Neural progenitor cell (in vitro differentiated cells): Measurements from ENCODE around the gene FARP2.

Experiments
- EZH2 ChIP-seq: fragments of 200-600 bp; sonication (generic); IDR thresholded peaks from 2 replicates; pipeline ENCODE4 v1.6.1; 2017; ENCODE audit warnings: antibody characterized with exemption, mild to moderate bottlenecking, moderate library complexity
- EZH2phosphoT487 ChIP-seq: fragments of 200-600 bp; sonication (generic); IDR thresholded peaks from 2 replicates; pipeline ENCODE4 v1.6.1; 2017; ENCODE audit warnings: antibody characterized with exemption
- TF ChIP-seq, protein P1 (sequence below): fragments of 200-600 bp; sonication (generic); IDR thresholded peaks from 2 replicates; pipeline ENCODE4 v1.5.1; 2017; ENCODE audit warnings: antibody characterized with exemption, mild to moderate bottlenecking

DNA sequence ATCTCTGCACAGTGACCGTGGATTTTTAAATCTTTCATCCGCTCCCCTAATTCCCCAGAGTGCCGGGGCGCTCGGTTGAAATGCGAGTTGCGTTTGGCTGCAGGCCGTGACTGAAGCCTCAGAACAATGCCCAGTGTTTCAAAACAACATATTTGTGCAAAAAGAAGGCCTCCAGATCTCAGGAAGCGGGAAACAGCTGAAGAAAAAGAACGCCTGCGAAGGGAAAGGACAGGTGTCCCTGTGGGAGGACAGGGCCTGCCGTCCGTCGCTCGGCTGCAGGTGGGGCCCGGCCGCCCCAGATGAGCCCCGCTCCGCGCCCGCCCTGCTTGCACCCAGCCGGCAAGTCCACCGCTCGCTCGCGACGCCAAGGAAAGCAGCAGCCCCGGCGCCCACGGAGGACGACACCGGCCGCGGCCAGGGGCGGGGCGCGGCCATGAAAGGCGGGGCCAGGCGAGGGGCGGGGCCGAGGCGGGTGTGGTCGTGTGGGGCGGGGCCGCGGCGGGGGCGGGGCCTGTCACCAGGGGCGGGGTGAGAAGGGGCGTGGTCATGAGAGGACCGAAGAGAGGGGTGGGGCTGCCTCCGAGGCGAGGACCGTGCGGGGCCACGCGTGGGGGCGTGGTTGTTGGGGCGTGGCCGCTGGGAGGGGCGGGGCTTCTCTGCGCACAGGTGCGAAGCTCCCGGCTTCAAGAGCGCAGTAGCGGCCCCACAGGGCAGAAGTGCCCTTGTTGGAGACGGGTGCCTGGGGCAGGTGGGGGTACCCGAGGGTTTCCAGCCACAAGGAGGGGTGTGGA is 184.9 kb downstream of the FARP2 start:
- TF ChIP-seq, protein P1, sequence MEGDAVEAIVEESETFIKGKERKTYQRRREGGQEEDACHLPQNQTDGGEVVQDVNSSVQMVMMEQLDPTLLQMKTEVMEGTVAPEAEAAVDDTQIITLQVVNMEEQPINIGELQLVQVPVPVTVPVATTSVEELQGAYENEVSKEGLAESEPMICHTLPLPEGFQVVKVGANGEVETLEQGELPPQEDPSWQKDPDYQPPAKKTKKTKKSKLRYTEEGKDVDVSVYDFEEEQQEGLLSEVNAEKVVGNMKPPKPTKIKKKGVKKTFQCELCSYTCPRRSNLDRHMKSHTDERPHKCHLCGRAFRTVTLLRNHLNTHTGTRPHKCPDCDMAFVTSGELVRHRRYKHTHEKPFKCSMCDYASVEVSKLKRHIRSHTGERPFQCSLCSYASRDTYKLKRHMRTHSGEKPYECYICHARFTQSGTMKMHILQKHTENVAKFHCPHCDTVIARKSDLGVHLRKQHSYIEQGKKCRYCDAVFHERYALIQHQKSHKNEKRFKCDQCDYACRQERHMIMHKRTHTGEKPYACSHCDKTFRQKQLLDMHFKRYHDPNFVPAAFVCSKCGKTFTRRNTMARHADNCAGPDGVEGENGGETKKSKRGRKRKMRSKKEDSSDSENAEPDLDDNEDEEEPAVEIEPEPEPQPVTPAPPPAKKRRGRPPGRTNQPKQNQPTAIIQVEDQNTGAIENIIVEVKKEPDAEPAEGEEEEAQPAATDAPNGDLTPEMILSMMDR: no peak
- TF ChIP-seq EZH2: no peak
- TF ChIP-seq EZH2phosphoT487: no peak
